ENCODE measurements around the gene HAVCR1.

- TF ChIP-seq ZNF211 (tag by site-specific recombination; IDR thresholded peaks at IDR 0.05; ENCODE audit: low read depth) (no peak), REST (tag by site-specific recombination; IDR thresholded peaks at IDR 0.05) (no peak), CTCF (tag by site-specific recombination; IDR thresholded peaks at IDR 0.05) (no peak), TSHZ1 (tag by site-specific recombination; IDR thresholded peaks at IDR 0.05; ENCODE audit: borderline replicate concordance) (no peak), ZNF416 (tag by site-specific recombination; IDR thresholded peaks at IDR 0.05) (no peak), ZNF248 (tag by site-specific recombination; IDR thresholded peaks at IDR 0.05) (no peak)
Observed at GRCh38 chr5:156991714-156992113, 67.2 kb downstream of the HAVCR1 start.
